Erythroblast (primary cell): ENCODE measurements around the gene RPS16.

ENCODE experiments used
- GATA1 ChIP-seq: IDR thresholded peaks from 2 replicates; pipeline ENCODE4 v1.6.1; 2011; ENCODE audit warnings: low read depth, mild to moderate bottlenecking, control low read depth, low read length, moderate library complexity
- POLR2A ChIP-seq: IDR thresholded peaks from 2 replicates; pipeline ENCODE4 v1.6.1; 2011; ENCODE audit warnings: mild to moderate bottlenecking, low read length

- TF ChIP-seq POLR2A (peak; percentile 38), GATA1 (no peak)
Measured at GRCh38 chr19:39430675-39431593, 4.8 kb downstream of the RPS16 start.
